Activated CD4-positive, alpha-beta T cell treated with anti-CD3 and anti-CD28 coated beads for 48 hours (primary cell): Measurements from ENCODE around the gene FXYD2.
"Not testable (repeated sequence)": the region's sequence is repeated elsewhere in the genome, so short reads cannot be mapped to it uniquely, and the experiment has no call there.

Source experiments
- DNase-seq: peaks from one replicate; pipeline ENCODE4 v3.0.0-alpha.2; 2020

The FXYD2 gene

GRCh38 chr11:117824571-117825537 is at the start of gene FXYD2:
TSS of gene FXYD2 (minus strand) at chr11:117824744. CDS start at chr11:117824678, 66 bp downstream.
- no peak for DNase-seq

GRCh38 chr11:117873828-117874125 is 49.2 kb upstream of the FXYD2 start:
- DNase-seq: no peak

- DNase-seq: no peak
These were observed 48.7 kb upstream of the FXYD2 start for GRCh38 chr11:117872975-117873827.

GRCh38 chr11:117872420-117872961 is 47.9 kb upstream of the FXYD2 start:
- DNase-seq: no peak

GRCh38 chr11:117871784-117872183 is 47.2 kb upstream of the FXYD2 start:
- no peak for DNase-seq

GRCh38 chr11:117871160-117871559 is 46.6 kb upstream of the FXYD2 start:
- no peak for DNase-seq

- no peak for DNase-seq
These were observed 45.8 kb upstream of the FXYD2 start for GRCh38 chr11:117870103-117870952.

- no peak for DNase-seq
These were observed 45.1 kb upstream of the FXYD2 start for GRCh38 chr11:117869604-117870003.

GRCh38 chr11:117868815-117869561 is 44.4 kb upstream of the FXYD2 start:
- no peak for DNase-seq

- no peak for DNase-seq
These were observed 43.5 kb upstream of the FXYD2 start for GRCh38 chr11:117868088-117868487.

- no peak for DNase-seq
These were observed 42.0 kb upstream of the FXYD2 start for GRCh38 chr11:117866526-117866925.

- DNase-seq: not testable (repeated sequence)
These were observed 41.0 kb upstream of the FXYD2 start for GRCh38 chr11:117865546-117865945.

- DNase-seq: no peak
These were observed 38.8 kb upstream of the FXYD2 start for GRCh38 chr11:117863383-117863782.

GRCh38 chr11:117862753-117863152 is 38.2 kb upstream of the FXYD2 start:
- DNase-seq: no peak

GRCh38 chr11:117862019-117862725 is 37.6 kb upstream of the FXYD2 start:
- no peak for DNase-seq

- no peak for DNase-seq
These were observed 36.8 kb upstream of the FXYD2 start for GRCh38 chr11:117861151-117862018.

- no peak for DNase-seq
These were observed 35.6 kb upstream of the FXYD2 start for GRCh38 chr11:117860139-117860538.

- DNase-seq: no peak
These were observed 35.1 kb upstream of the FXYD2 start for GRCh38 chr11:117859488-117860112.

- no peak for DNase-seq
These were observed 34.5 kb upstream of the FXYD2 start for GRCh38 chr11:117859061-117859460.
